ENCODE measurements around the gene CCDC57. TPM values are rescaled to one million over a fixed set of nuclear protein-coding genes. Genes with fewer than 3 reads are reported as not detected.

CCDC57 gene
- total RNA-seq, 4 donors from 2014 or later = 14.8 to 32.0 (median 21.9) TPM

DNA sequence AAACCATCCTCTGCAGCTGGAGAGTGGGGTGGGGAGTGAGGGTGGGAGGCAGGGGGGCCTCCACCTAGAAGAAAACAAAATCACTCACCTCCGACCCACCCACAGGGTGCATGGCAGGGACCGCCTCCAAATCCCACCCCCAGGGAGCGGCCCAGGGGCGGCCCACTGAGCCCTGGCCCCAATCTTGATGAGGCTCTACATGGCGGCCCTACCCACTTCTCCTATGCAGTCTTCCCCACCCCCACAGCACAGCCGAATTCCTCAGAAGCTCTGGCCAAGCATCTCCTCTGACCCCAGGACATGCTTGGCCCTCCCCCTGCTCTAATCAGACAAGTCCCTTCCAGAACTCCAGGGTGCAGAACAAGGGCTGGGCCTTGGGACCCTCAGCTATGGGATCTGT lies 96.4 kb downstream of the CCDC57 start:
- no peak for ATAC-seq (ENCODE audit: low FRiP score)
- TF ChIP-seq CTCF (IDR thresholded peaks at IDR 0.05) = no peak
- DNase-seq (ENCODE audit: low spot score) = no peak

DNA sequence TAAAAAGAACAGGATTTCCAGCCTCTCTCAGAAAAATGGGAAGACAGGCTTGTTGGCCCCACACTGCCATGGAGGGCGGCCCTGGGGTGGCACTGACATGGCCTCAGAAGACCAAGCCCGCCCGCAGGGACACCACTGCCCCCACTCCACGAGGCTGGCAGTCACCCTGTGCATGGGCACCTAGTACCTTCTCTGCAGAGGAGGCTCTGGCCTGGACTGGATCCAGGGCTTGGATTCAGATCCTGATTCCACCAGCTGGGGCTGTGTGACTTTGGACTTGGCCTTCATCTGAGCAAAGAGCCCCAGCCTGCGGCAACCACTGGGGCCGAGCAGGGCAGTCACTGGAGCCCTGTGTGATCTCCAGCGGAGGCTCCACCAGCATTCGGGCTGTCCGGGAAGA lies 97.8 kb downstream of the CCDC57 start:
- no peak for TF ChIP-seq CTCF (IDR thresholded peaks at IDR 0.05)
- ATAC-seq (ENCODE audit: low FRiP score) (no peak), DNase-seq (ENCODE audit: low spot score) (no peak)

GRCh38 chr17:82114447-82114846 lies 98.2 kb downstream of the CCDC57 start:
- TF ChIP-seq CTCF (IDR thresholded peaks at IDR 0.05) = no peak
- no peak for DNase-seq (ENCODE audit: low spot score)
- no peak for ATAC-seq (ENCODE audit: low FRiP score)

GRCh38 chr17:82113941-82114340 lies 98.7 kb downstream of the CCDC57 start:
- no peak for TF ChIP-seq CTCF (IDR thresholded peaks at IDR 0.05)
- DNase-seq (ENCODE audit: low spot score) = no peak
- no peak for ATAC-seq (ENCODE audit: low FRiP score)

DNA sequence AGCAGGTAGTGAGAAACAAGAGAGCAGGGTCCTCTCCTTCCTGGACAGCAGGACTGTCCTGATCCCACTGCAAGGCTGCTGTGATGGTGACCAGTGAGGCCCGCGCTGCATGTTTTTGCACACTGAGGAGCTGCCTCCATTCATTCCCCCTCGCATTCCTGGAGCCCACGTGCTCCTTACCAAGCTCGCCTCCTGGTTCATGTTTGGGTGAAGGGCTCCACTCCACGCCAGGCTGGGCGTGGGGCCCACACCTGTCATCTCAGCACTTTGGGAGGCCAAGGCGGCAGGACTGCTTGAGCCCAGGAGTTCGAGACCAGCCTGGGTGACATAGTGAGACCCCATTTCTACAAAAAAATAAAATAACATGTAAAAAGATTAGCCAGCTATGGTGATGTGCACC lies 99.2 kb downstream of the CCDC57 start:
- DNase-seq (ENCODE audit: low spot score) (no peak), ATAC-seq (ENCODE audit: low FRiP score) (no peak)
- TF ChIP-seq CTCF (IDR thresholded peaks at IDR 0.05) = no peak

- DNase-seq (ENCODE audit: low spot score) (no peak), ATAC-seq (ENCODE audit: low FRiP score) (no peak)
- no peak for TF ChIP-seq CTCF (IDR thresholded peaks at IDR 0.05)
These were observed 99.7 kb downstream of the CCDC57 start for GRCh38 chr17:82112914-82113311.

DNA sequence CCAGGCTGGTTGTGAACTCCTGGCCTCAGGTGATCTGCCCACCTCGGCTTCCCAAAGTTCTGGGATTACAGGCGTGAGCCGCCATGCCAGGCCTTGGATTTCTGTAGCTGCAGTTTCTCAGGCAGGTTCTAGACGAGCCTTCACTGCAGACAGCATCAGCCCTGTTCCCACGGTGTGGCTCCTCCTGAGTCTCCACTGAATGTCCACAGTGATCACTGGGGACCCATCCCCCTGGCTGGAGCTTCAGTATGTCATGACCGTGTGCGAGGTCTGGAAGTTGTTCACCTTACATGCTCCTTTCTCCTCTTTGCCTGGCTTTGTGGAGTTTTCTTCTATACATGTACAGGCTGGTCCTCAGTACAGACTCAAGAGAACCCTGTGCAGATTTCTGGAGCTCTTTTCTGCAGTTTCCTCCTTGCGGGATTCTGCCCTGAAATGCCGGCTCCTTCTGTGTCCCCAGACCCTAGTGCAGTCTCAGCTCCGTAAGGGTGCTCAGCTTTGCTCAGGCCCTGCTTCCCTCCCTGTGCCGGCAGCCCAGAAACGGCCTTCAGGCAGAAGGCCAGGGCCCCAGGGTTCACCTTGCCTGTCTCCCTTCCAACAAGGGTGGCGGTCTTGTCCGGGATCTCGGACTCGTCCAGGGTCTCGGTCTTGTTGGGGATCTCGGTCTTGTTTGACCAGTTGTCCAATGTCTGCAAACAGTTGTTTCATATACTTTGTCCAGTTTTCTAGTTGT lies 100.3 kb downstream of the CCDC57 start:
- no peak for TF ChIP-seq CTCF (IDR thresholded peaks at IDR 0.05)
- DNase-seq (ENCODE audit: low spot score) (no peak), ATAC-seq (ENCODE audit: low FRiP score) (no peak)
